ENCODE data around the gene GNAO1.

- TF ChIP-seq GATA2 (IDR thresholded peaks at IDR 0.05; ENCODE audit: low read depth, low read length), result no peak
- TF ChIP-seq GATA3 (IDR thresholded peaks at IDR 0.05; ENCODE audit: low read depth, low read length), result no peak
Observed at GRCh38 chr16:56242740-56243139, 51.5 kb downstream of the GNAO1 start.
